NCI-H2081 treated with DMSO at 0.1 percent for 48 hours (cell line): ENCODE results near the gene UGGT2.
"Not testable (repeated sequence)": the region's sequence is repeated elsewhere in the genome, so short reads cannot be mapped to it uniquely, and the experiment has no call there.

Experiments used
- DNase-seq: peaks from one replicate; lab custom pipeline; 2025; lab: John Stamatoyannopoulos, UW

Gene UGGT2

DNA sequence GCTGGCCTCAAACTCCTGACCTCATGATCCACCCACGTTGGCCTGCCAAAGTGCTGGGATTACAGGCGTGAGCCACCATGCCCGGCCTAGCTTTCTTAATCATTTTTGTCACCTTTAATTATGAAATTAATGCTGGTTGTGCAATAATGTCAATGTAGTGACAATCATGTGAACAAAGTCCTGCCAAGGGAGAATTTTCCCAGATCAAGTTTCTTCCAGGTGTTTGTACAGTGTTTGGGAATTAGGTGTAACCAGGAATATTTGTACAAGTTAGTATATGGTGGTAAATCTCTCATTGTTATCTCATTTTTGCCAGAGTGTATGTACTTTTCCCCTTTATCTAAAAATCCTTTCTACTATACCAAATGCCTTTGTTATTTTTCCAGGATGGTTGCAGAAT is 171.1 kb downstream of the UGGT2 start:
- DNase-seq: no peak

DNA sequence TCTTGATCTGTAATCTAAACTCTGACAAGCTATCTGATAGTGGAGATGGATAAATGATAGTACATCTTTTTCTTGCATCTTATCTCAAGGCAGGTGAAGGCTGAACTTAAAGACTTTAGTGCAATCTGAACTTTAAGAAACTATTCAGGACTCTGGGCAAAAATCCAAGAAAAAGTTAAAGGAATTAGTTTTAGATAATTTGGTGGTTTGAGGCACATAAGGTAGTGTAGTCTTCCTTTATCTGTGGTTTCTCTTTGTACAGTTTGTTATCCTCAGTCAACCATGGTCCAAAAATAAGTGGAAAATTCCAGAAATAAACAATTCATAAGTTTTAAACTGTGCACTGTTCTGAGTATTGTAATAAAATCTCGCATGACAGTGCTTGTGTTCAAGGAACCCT is 172.9 kb downstream of the UGGT2 start:
- DNase-seq: no peak

DNA sequence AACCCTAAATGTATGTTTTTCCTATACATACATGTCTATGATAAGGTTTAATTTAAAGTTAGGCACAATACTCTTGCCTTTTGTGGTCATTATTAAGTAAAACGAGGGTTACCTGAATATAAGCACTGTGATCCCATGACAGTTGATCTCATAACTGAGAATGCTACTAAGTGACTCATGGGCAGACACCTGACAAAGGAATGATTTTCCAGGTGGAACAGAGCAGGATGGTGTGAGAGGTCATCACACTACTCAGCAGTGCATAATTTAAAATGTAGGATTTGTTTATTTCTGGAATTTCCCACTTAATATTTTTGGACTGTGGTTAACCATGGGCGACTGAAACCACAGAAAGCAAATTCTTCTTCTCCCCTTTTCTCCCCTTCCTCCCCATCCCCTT is 178.9 kb downstream of the UGGT2 start:
- no peak for DNase-seq

DNA sequence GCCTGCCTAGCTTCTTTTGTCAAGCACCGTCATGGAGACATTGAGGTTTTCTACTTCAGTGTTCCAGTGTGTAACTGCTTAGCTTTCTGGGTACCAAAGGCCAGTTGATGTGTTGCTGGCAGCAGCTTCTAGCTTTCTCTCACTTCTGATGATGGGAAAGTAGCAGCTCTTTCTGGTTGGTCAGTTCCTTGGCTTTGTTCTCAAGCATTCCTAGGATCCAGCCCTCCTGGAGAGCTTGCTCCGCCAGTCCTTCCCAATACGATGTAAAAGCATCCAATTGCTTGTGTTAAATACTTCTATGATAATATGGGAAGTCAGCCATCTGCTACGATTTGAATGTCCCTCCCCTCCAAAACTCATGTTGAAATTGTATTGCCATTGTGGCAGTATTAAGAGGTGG is 182.8 kb downstream of the UGGT2 start:
- DNase-seq: no peak

DNA sequence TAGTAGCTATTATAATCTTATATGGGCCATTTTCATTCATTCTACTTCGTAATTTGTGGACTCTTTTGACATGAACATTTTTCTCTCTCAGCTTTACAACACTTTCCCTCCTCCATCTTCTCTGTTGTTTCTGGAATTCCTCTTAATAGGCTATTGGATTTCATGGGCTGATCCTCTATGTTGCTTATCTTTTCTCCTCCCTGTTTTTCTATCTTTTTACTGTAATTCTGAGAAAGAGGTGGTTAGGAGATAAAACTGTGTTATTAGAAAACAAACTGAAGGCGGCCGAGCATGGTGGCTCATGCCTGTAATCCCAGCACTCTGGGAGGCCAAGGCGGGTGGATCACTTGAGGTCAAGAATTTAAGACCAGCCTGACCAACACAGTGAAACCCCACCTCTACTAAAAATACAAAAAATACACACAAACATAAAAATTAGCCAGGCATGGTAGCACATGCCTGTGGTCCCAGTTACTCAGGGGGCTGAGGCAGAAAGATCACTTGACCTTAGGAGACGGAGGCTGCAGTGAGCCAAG is 188.1 kb downstream of the UGGT2 start:
- DNase-seq: no peak

DNA sequence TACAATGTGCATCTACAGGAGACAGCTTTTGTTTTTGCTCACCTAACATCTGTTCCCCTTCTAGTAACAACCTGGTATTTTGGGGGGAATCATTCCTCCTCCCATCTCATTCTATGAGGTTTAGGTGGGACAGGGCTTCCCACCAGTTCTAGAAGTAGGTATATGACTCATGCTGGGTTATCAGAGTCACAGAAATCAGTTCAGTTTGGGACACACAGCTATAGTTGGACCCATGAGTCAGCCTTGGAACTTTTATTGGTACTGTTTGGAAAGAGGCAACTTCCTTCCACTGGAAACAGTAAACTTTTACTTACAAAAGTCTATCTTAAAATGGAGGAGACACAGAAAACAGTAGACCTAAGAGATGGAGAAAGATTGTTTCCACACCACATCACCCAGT is 190.8 kb downstream of the UGGT2 start:
- DNase-seq: no peak

DNA sequence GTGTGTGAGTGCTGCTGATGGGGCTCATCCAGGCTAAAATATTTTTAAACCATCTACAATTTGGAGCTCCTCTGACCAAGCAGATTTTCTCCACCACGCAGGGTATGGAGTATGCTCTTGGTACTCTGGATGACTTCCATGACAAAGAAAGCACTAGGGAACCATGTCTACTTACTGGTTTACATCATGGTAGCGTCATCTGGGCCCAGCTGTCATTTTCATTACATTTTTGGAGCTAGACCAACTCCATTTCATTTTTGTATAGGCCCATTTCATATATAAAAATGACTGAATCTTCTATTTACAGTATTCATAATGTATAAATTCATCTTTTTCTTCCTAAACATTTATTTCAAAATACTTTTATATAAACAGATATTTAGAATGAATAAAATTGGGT is 191.9 kb downstream of the UGGT2 start:
- DNase-seq: no peak

DNA sequence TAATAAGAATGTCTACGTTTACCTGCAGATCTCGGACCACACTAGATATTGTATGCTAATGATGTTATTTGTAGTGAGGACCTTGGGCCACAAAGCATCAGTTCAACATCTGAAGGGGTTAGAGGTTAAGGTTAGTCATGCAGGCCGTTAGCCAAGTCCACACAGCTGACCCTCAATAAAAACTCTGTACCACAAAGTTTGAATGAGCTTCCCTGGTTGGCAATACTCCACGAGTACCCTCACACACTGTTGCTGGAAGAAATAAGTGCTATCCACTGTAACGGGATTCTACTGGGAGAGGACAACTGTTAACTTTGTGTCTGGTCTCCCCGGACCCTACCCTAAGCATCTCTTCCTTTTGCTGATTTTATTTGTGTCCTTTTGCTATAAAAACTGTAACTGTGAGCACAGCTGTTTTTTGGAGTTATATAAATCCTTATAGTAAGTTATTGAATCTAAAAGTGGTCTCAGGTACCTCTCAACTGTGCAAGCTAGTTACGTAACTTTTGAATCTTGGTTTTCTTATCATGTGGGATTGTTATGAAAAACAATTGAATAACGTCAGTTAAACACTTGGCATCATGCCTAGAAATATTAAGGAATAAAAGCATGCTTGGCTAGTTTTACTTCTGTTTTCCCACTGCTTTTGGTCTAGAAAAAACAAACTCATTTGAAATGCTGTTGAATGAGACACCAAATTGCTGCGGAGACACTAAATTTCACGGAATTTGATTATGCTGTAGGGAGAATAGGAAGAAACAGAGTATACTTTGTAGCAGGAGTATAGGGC is 194.7 kb downstream of the UGGT2 start:
- no peak for DNase-seq

DNA sequence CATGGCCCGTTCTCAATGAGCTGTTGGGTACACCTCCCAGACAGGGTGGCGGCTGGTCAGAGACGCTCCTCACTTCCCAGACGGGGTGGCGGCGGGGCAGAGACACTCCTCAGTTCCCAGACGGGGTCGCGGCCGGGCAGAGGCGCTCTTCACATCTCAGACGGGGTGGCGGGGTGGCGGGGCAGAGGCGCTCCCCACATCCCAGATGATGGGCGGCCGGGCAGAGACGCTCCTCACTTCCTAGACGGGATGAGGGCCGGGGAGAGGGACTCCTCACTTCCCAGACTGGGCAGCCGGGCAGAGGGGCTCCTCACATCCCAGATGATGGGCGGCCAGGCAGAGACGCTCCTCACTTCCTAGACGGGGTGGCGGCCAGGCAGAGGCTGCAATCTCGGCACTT is 207.5 kb downstream of the UGGT2 start:
- DNase-seq: not testable (repeated sequence)

DNA sequence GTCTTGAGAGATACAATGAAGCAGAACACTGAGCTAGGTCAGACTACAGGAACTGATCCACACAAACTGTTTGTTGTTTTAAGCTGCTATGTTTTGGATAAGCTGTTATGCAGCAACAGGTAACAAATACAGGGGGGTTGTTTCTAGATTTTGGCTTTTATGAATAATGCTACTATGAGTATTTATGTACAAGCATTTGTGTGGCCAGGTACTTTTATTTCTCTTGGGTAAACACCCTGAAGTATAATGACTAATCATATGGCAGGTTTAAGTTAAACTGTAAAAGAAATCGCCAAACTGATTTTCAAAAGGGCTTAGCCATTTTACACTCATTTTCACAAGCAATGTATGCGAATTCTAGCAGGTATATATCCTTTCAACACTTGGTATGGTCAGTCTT is 210.3 kb downstream of the UGGT2 start:
- DNase-seq: no peak

DNA sequence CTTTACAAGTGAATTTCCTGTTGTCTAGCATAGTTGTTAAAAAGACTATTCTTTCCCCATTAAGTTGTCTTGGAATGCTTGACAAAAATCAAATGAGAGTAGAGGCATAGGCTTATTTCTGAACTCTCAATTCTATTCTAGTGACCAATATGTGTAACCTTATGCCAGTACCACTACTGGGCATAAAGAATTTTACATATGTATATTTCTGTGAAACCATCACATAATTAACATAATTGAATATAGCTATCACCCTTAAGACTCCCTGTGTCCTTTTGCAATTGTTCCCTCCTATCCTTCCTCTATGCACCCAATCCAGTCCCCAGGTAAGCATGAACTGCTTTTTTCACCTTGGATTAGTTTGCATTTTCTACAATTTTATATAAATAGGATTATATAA is 211.3 kb downstream of the UGGT2 start:
- no peak for DNase-seq

DNA sequence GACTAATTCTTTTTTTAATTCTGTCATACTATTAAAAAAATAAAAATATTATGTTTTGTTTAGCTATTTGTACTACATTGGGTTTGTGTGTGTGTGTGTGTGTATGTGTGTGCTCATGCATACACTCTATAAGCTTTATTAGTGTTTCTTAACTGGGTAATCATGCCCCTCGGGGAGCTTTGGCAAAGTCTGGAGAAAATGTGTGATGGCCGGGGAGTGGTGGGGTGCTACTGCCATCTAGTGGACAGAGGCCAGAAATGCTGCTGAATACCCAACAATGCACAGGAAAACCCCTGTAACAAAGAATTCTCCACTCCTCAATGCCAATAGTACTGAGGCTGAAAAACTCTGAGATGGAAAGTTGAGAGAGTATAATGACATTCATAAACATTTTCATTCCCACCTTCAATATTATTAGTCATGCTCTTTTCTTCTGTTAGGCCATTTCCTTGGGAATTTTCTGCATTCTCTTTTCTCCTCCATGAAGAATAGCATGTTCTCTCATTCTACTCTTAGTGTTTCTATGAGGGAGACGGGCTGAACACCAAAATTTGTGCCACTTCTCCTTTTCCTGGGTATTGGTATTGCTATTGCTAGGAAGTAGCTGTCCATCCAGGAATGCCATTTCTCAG is 219.0 kb downstream of the UGGT2 start:
- DNase-seq: no peak

DNA sequence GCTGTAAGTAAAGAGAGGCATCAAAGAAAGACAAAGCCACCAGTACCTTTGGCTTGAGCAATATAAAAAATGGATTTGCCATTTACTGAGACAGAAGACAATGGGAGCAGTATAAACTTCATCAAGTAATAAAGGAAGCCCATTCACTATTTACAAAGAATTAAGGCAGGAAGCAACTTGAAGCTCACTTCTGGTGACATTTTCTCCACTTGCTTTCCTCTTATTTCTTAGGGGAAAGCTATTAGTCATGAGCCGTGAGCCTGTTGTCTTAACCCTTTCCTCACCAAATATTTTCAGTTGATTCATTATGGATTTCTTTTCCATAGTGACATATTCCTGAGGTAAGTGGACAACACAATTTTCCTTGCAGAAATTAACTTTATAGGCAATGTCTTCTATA is 219.5 kb downstream of the UGGT2 start:
- no peak for DNase-seq

DNA sequence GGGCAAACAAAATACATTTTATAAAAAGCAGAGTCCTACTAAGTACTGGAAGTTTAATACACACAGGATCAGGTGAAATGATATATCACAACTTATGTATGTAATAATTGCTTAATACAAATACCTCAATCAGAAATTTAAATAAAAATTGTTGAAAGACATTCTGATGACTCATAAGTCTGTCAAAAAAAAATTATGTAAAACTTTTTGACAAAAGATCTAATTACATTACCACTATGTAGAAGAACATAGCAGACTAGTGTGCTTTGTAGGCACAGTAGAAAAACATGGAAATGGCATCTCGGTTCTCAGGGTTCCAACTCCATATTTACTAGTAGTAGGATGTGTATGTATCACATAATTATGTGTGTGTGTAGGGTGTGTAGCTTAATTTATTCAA is 220.1 kb downstream of the UGGT2 start:
- DNase-seq: no peak

DNA sequence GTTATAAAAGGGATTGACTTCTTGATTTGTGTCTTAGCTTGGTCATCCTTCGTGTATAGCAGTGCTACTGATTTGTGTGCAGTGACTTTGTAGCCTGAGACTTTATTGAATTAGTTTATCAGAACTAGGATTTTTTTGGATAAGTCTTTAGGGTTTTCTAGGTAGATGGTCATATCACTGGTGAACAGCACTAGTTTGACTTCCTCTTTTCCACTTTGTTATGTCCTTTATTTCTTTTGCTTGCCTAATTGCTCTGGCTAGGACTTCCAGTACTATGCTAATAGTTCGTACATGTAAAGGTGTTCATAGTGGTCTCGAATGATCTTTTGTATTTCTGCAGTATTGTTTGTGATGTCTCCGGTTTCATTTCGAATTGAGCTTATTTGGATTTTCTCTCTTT is 230.9 kb downstream of the UGGT2 start:
- no peak for DNase-seq

DNA sequence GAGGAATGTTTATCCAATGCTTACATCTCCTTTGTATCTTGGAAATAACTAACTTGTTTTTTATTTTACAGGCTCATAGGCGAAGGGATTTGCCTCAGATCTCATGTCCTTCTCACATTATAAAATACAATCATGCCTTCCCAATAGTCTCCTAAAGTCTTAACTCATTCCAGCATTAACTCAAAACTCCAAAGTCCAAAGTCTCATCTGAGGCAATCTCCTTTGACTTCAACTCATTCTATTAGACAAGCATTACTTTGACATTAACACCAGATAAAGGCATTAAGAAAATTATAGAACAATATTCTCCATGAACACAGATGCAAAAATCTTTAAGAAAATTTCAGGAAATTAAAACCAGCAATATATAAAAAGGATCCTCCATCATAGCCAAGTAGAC is 238.7 kb downstream of the UGGT2 start:
- DNase-seq: no peak

DNA sequence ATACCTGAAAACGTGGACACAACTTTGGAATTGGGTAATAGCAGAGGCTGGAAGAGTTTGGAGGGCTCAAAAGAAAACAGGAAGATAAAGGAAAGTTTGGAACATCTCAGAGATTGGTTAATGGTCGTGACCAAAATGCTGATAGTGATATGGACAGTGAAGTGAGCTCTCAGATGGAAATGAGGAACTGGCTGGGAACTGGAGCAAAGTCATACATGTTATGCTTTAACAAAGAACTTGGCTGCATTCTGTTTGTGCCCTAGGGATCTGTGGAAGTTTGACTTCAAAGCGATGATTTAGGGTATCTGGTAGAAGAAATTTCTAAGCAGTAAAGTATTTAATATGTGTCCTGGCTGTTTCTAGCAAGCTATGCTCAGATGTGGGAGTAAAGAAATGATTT is 240.1 kb downstream of the UGGT2 start:
- no peak for DNase-seq

DNA sequence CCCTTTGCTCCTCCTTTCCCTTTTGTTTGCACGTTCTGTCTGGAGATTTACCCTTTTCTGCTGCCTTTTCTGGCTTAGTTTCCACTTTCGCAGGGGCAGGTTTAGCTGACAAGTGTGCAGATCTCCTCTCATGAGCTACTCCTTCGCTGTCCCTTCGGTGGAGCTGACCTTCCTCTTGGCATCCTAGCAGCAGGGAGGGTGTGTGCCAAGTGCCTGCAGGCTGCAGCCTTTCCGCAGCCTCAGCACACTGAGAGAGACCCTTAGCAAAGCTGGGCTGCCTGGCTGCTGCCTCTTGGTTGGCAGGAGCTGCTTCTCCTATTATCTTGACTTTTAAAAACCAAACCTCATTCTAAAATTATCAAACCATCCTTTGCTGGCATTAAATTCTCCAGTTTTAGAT is 243.8 kb downstream of the UGGT2 start:
- no peak for DNase-seq

DNA sequence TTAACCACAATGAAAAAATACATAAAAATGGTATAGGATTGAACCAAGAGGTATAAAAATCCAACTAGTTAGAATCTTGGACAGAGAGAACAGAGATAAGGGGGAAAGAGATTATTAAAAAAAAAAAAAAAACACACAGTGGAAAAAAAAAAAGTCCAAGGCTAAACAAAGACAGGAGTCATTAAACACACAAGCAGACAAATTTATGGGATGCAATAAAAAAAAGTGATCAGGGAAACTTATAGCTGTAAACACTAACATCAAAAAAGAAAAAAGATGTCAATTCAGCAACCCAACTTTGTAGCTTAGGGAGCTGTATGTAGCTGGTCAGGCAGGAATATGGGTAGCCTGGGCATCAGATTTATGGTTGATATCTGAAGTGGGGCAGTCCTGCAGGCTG is 247.3 kb downstream of the UGGT2 start:
- DNase-seq: no peak

DNA sequence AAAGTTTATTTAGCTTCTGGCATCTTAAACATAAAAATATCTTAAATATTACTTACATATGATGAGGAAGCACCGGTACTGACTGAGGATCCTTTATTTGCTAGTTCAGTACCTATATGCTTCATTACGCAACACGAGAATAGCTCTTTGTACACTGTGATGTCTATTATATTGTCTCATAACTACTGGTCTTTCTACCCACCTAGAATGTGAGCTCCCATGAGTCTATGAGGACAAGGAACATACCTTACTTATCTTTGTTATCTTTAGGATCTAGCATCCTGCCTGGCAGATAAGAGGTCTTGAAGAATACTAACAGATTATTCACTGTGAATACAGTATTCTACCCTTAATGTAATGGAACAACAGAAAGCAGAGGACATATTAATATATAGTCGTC is 251.4 kb downstream of the UGGT2 start:
- DNase-seq: no peak

DNA sequence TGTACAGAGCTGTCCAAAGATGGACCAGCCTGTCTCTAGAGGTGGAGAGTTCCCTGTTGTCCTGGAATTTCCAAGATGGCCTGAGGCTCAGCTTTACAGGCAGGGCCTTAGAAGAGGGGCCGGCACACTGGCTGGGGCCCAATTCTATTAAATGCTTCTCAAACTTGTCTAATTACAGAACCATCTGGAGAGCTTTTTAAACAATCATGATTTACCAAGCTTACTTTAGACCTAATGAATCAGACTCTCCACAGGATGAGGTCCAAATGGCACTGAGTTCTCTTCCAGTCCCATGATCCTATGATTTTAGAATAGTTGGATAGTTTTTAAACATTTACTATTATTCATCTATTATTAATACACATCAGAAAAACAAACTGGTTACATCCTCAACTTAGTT is 252.8 kb downstream of the UGGT2 start:
- DNase-seq: no peak

DNA sequence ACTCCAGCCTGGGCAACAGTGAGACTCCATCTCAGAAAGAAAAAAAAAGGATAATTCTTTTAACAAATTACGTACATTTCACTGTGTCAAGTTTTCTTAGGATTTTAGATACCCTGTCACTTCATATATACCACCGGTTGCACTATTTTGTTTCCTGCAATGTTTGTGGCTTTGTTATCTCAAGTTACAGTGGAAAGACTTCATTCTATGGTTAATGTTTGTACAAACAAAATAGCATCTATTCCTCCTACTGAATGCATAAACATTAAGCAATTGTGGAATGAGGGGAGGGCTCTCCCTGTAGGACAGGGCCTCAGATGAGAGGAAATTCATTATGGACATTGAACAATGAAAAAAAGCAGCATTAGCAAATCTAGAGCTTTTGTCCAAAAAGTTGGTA is 256.2 kb downstream of the UGGT2 start:
- DNase-seq: no peak

DNA sequence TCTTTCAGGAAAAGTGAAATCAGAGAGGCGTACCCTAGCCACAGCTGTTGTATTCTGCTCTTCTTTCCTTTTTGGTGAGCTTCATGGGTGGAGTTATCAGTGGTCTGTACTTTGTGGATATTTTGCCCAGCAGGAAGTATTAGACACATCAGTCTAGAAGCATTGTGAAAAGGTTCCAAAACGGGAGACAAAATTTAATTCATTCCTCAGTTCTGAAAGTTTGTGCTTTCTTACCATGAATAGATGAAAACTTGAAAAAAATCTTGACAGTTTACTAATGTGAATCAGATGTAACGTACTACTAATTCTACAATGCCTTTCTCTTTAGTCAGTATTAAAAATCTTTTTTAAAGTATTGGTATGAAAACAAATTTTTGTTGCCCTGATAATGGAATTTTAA is 259.4 kb downstream of the UGGT2 start:
- DNase-seq: no peak

DNA sequence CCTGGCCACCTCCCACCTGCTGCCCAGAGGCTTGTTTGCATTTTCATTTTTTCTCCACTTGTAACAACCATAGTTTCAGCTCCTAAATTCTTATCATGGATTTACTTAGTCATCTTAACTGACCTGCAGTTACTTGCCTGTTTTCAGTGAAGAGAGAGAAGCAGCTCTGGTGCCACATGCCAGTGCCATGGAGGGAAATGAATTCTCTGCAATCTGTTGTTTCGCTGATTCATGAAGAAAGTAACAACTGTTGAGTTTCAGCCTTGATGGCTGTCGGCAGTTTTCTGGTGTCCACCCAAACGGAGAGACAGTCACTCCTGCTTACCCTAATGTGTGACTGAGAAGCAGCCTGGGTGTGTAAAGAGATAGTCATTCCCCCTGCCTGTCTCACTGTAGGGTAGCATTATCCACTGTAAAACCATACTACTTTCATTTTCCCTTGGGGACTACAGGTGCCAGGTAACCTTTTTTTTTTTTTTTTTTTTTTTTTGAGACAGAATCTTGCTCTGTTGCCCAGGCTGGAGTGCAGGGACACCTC is 260.1 kb downstream of the UGGT2 start:
- no peak for DNase-seq
